GM18517 (cell line): ENCODE data around the gene FRG2C.
"Not testable (repeated sequence)": the region's sequence is repeated elsewhere in the genome, so short reads cannot be mapped to it uniquely, and the experiment has no call there.

Source experiments
- ATAC-seq: cut with Tn5 transposase; IDR thresholded peaks from one replicate; pipeline ENCODE4 v1.9.1; 2021; ENCODE audit warnings: mild to moderate bottlenecking, moderate library complexity; ENCODE audit not compliant: unreplicated experiment

Gene FRG2C

GRCh38 chr3:75668759-75669347 is 4.7 kb downstream of the FRG2C start:
- ATAC-seq, result peak; percentile 72

DNA sequence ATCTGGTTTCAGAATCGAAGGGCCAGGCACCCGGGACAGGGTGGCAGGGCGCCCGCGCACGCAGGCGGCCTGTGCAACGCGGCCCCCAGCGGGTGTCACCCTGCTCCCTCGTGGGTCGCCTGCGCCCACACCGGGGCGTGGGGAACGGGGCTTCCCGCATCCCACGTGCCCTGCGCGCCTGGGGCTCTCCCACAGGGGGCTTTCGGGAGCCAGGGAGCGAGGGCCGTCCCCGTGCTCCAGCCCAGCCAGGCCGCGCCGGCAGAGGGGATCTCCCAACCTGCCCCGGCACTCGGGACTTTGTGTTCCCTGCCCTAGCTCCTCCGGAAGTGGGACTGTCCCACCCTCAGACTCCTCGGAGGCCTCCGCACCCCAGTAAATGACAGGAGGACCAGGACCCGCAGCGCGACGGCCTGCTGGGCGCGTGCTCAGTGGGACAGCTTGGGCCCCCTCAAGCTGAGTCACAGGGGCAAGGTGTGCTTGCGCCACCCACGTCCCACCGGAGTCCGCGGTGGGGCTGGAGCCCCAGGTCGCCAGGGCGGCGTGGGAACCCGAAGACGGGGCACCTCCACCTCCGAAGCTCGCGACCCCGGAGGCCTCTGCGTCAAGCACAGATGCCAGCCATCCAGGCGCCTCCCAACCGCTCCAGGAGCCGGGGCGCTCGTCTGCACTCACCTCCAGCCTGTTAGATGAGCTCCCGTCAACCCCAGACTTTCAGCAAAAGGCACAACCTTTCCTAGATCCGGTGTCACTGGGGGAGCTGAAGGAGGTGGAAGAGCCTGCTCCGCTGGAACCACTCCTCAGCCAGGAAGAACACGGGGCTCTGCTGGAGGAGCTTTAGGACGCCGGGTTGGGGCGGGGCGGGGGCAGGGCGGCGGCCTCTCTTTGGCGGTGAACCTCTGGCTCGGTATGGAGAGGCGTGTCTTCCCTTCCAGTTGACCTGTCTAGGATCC is 5.5 kb downstream of the FRG2C start:
- peak; percentile 33 for ATAC-seq

GRCh38 chr3:75670298-75671286 is 6.5 kb downstream of the FRG2C start:
- ATAC-seq, result not testable (repeated sequence)

DNA sequence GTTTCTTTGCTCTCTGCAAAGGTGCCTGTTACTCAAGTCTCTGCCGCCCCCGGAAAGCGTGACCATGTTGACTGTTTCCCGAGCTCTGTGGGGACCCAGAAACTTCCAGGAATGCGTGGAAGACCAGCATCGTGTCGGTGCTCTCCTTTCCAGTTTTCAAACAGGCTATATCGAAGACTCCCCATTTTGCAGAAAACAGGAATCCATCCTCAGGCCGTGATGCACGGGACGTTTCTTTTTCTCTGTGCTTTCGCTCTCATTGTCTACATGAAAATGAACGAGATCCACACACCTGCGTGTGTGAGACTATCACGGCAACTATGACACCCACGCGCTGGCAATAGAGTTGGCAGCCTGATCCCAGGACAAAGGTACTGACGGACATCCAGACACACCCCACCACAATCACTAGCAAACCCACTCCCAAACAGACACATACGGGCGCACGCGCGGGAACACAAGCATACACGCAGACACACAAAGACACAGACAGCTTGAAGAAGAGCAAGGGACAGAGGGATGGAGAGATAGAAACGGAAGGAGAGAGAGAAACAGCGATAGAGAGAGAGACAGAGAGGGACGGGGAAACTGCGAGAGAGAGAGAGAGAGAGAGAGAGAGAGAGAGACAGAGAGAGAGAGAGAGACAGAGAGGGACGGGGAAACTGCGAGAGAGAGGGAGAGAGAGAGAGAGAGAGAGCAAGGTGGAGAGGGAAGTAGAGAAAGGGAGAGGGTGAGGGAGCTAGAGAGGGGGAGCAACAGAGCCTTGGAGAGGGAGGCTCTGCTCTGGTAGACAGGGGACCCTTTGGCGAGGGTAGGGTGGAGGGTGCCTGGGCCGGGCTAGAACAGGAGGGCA is 7.4 kb downstream of the FRG2C start:
- not testable (repeated sequence) for ATAC-seq

DNA sequence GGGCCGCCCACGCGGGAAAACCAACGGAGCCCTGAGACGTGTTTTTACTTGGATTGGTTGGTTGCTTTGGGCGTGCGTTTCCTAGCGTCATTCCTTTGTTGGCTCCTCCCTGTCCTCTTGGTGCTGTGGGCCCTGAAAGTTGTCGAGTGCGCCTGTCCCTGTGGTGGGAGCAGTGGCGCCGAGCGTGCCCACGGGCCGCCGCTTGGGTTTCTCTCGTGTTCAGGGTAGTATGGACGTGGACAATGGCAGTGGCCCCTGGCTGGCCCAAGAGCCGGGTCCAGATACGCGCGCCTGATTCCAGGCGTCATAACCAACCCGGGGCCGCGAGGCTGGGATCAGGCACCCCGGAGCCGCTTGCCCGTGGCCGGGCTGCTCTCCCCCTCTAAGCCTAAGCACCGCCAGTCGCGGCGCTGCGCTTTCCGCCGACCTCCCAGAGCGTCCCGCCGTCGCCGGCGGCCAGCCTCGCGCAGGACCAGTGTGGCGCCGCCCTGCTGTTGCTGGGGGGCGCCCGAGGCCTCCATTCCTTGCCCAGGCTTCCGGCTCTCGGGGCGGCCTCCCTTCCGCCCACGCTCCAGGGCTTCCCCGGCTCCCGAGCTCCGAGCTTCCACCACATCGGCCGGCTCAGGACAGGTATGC is 8.1 kb downstream of the FRG2C start:
- not testable (repeated sequence) for ATAC-seq

GRCh38 chr3:75683965-75684364 is 19.8 kb downstream of the FRG2C start:
- not testable (repeated sequence) for ATAC-seq

DNA sequence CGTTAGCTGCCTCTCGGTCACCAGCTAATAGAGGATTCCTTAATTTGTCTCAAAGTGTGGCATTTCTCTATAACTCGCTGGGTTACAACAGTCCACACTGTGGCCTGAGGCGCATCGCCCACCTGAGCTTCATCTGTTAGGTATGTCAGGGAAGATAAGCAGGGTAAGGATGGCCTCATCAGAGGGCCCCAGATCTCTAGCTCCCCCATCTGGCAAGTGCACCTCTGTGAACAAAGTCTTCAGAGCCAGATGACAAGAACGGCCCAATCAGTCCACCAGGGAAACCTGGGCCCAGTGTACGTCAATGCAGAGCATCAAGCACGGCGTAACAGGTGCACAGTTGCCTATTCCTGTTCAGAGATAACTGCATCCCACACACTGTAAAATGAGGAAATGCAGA is 23.2 kb downstream of the FRG2C start:
- no peak for ATAC-seq

GRCh38 chr3:75692061-75692460 is 27.9 kb downstream of the FRG2C start:
- no peak for ATAC-seq
